ENCODE measurements around the gene TMEM154. TPM values are rescaled to one million over a fixed set of nuclear protein-coding genes. Genes with fewer than 3 reads are reported as not detected.

The TMEM154 gene, protein sequence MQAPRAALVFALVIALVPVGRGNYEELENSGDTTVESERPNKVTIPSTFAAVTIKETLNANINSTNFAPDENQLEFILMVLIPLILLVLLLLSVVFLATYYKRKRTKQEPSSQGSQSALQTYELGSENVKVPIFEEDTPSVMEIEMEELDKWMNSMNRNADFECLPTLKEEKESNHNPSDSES
- total RNA-seq, result 10 to 100 TPM; 22.2 to 72.3 (median 37.7) TPM
- polyA plus RNA-seq, result 1 to 10 TPM; 5.0 to 6.4 (median 5.2) TPM
- long read RNA-seq, donor 1, result 0 reads
- long read RNA-seq, donor 2, full-length matches to known transcripts, result 2 of 2 reads
- long read RNA-seq, donor 2, partial matches to known transcripts, result 0 of 2 reads
- long read RNA-seq, donor 2, other reads (novel, unspliced or antisense), result 0 of 2 reads

DNA sequence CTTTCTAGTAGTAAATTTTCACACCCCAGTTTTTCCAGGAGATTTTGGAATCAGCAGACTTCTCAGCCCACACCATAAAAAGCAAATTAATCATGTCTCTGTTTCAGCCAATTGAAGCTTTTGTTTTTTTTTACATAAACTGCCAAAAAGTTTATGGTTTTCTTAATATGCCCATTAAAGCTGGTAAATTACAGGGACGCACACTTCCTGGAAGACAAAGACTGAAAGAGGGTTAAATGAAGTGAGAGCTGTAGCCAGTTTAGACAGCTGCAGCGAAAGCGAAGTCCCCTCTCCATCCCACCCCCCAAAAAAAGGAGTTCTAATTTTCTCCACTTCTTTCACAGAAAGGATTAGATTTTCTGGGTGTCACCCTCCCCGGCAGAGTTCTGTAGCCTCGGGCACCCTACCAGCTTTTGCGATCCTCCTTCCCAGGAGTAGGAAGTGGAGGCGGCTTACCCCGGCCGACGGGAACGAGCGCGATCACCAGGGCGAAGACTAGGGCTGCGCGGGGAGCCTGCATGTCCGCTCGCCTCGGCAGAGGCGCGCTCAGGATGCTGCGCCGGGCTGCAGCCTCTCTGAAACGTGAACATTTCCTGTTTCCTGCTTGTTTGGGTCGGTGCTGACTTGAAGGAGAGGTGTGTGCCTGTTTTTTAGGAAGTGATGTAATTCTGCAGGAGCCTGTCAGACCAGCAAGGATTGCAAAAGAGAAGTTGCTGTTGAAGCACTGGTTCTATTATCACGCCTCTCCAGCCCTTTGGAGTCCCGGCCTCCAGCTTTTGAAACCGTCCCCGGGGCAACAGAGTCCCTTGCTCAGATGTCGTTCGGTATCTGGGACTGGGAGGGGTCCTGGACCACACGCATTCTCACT, at the start of gene TMEM154:
TSS of gene TMEM154 (minus strand) at position 584 of the 868 bp plus-strand sequence. CDS start at position 520, 64 bp downstream.
- no peaks in the 10 kb centered on the region for H3K9me3 ChIP-seq

DNA sequence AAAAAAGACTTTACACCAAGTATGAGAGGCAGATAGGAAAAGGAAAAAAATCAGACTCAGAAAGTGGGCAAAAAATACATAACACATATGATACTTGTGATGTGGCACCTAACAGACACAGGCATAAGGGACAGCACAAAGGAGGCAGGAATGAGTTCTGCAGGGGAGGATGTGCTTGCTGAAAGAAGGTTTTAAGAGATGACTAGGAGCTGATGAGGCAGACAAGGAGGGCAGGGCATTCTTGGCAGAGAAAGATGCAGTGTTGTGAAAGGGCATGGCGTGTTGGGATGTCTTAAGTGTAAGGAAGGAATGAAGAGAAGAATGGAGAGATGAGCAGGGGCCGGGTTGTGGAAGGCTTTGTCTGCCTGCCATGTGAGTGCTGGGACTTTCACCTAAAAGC, 49.7 kb upstream of the TMEM154 start:
- H3K4me3 ChIP-seq, result no peak overlapping the region
- intact Hi-C loops (cut with DNase I; ENCODE audit: low total_unique reads), result no loop called here
- no peaks in the 10 kb centered on the region for H3K27me3 ChIP-seq (replicated peaks in 1 of 7)
- H3K9me3 ChIP-seq, result no peaks in the 10 kb centered on the region
- no peak for DNase-seq
- TF ChIP-seq POLR2AphosphoS5 (IDR thresholded peaks at IDR 0.05) (no peak), CTCF (IDR thresholded peaks at IDR 0.05 in 8 of 11, conservative IDR thresholded peaks at IDR 0.05 in 3 of 11) (no peak), POLR2A (IDR thresholded peaks at IDR 0.05) (no peak)
- 28 to 36% (median 32%) methylated on average over 2 of the region's 2 CpGs for whole genome bisulfite sequencing, 5 donors
- no peaks in the 10 kb centered on the region for H3K36me3 ChIP-seq
- H3K27ac ChIP-seq, result no peak overlapping the region
- peaks cover 0 to 12% (median 0%) of the 10 kb centered on the region in 6 donors for H3K4me1 ChIP-seq

More for the DNA sequence above, at the start of gene TMEM154:
- H3K27ac ChIP-seq, result peak within 1 kb of the TSS; percentile 81 to 96 (median 90)
- DNase-seq, result peak; percentile 95
- H3K27me3 ChIP-seq (replicated peaks in 1 of 7), result no peaks in the 10 kb centered on the region
- peaks cover 9 to 82% (median 49%) of the 10 kb centered on the region in 6 donors for H3K4me1 ChIP-seq
- peaks cover 0 to 4% (median 0%) of the 10 kb centered on the region in 6 donors for H3K36me3 ChIP-seq
- intact Hi-C loops (cut with DNase I; ENCODE audit: low total_unique reads), result no loop called here
- peak within 1 kb of the TSS; percentile 37 to 79 (median 48) for H3K4me3 ChIP-seq
- TF ChIP-seq POLR2A (IDR thresholded peaks at IDR 0.05) (peak; percentile 15 to 92 (median 66)), POLR2AphosphoS5 (IDR thresholded peaks at IDR 0.05) (peak; percentile 98 to 99 (median 98)), CTCF (IDR thresholded peaks at IDR 0.05 in 8 of 11, conservative IDR thresholded peaks at IDR 0.05 in 3 of 11) (peak in 1 of 11 experiments; percentile 28)
- WGBS, 5 donors, result 1 to 2% (median 2%) methylated on average over 32 of the region's 32 CpGs

- H3K27me3 ChIP-seq (replicated peaks in 1 of 7), result no peaks in the 10 kb centered on the region
- DNase-seq, result no peak
- H3K36me3 ChIP-seq, result no peaks in the 10 kb centered on the region
- no peak overlapping the region for H3K27ac ChIP-seq
- H3K4me3 ChIP-seq, result no peak overlapping the region
- TF ChIP-seq CTCF (IDR thresholded peaks at IDR 0.05 in 8 of 11, conservative IDR thresholded peaks at IDR 0.05 in 3 of 11), result no peak
- TF ChIP-seq POLR2A (IDR thresholded peaks at IDR 0.05), result no peak
- no peak for TF ChIP-seq POLR2AphosphoS5 (IDR thresholded peaks at IDR 0.05)
- no peaks in the 10 kb centered on the region for H3K9me3 ChIP-seq
- 50 to 75% (median 69%) methylated on average over 1 of the region's 1 CpG for WGBS, 5 donors
- H3K4me1 ChIP-seq, result peaks cover 0 to 4% (median 0%) of the 10 kb centered on the region in 6 donors
- intact Hi-C loops (cut with DNase I; ENCODE audit: low total_unique reads), result no loop called here
Observed at GRCh38 chr4:152728343-152728742, 48.5 kb upstream of the TMEM154 start.

Measured in spleen (tissue), 13 donors.